Natural killer cell (primary cell): ENCODE data around the gene ARMH1. TPM values are rescaled to one million over a fixed set of nuclear protein-coding genes. Genes with fewer than 3 reads are reported as not detected.

ENCODE experiments used
- ATAC-seq, 3 donors: fragments of 150-1000 bp in 2 of 3; fragments of 200-7000 bp in 1 of 3; cut with Tn5 transposase; 1 replicate in 1 of 3; 2 replicates in 2 of 3; pipeline ENCODE4 v1.10.0; 2021; ENCODE audit warnings: mild to moderate bottlenecking in 2 of 3, moderate library complexity in 2 of 3
- DNase-seq, 2 donors: peaks; one replicate each; pipeline versions ENCODE4 v3.0.0 to v3.0.0-alpha.2; 2013 to 2021; ENCODE audit warnings: mixed read lengths in 1 of 2
- H3K27ac ChIP-seq: one replicate; pipeline ENCODE4 v1.5.1; 2013; ENCODE audit warnings: mild to moderate bottlenecking, low read length
- H3K27me3 ChIP-seq: one replicate; pipeline ENCODE4 v1.6.1; 2013; ENCODE audit warnings: low read length; ENCODE audit not compliant: control insufficient read depth, insufficient read depth
- H3K36me3 ChIP-seq: one replicate; pipeline ENCODE4 v1.6.1; 2013; ENCODE audit warnings: low read length; ENCODE audit not compliant: control insufficient read depth, insufficient read depth
- H3K4me1 ChIP-seq: one replicate; pipeline ENCODE4 v1.6.1; 2013; ENCODE audit warnings: low read length; ENCODE audit not compliant: control insufficient read depth, insufficient read depth
- H3K4me3 ChIP-seq: one replicate; pipeline ENCODE4 v1.5.1; 2013; ENCODE audit warnings: low read length
- H3K9me3 ChIP-seq: one replicate; pipeline ENCODE4 v1.6.1; 2013; ENCODE audit warnings: low read length; ENCODE audit not compliant: control insufficient read depth, insufficient read depth
- H3K27ac Mint-ChIP-seq, 2 donors: one replicate each; pipeline ENCODE4 v1.8.0; 2022; ENCODE audit warnings: mild to moderate bottlenecking in 2 of 2, mixed read lengths in 2 of 2, moderate library complexity in 1 of 2
- H3K27me3 Mint-ChIP-seq, 2 donors: one replicate each; pipeline ENCODE4 v1.8.0; 2022; ENCODE audit warnings: low read depth in 2 of 2, mixed read lengths in 2 of 2
- H3K36me3 Mint-ChIP-seq: one replicate; pipeline ENCODE4 v1.8.0; 2022; ENCODE audit warnings: mixed read lengths
- H3K4me1 Mint-ChIP-seq, 2 donors: one replicate each; pipeline ENCODE4 v1.8.0; 2022; ENCODE audit warnings: mixed read lengths in 2 of 2
- H3K4me3 Mint-ChIP-seq: one replicate; pipeline ENCODE4 v1.8.0; 2022; ENCODE audit warnings: mild to moderate bottlenecking, moderate library complexity, mixed read lengths
- H3K9me3 Mint-ChIP-seq, 2 donors: one replicate each; pipeline ENCODE4 v1.8.0; 2022; ENCODE audit warnings: mixed read lengths in 2 of 2
- CTCF ChIP-seq: fragments of 200-600 bp; IDR thresholded peaks from one replicate; pipeline ENCODE4 v1.8.0; 2022; ENCODE audit warnings: antibody characterized with exemption
- WGBS: methylation state at CpG from one replicate; pipeline ENCODE4 v1.1.7; 2013; ENCODE audit warnings: missing lambda C conversion rate; ENCODE audit not compliant: insufficient coverage; 5-methylcytosine and 5-hydroxymethylcytosine counted together
- intact Hi-C: fragments of 100-400 bp; cut with micrococcal nuclease; formaldehyde crosslinking; loops from one replicate; pipeline ENCODE4 v1.14.2; 2022
- total RNA-seq, 4 donors: library from RNA; stranded (reverse); fragments of 120-200 nt in 1 of 4; gene quantifications; one replicate each; pipeline versions ENCODE4 v1.2.3 to v1.2.4, GENCODE V29; 2013 to 2022

Gene ARMH1
- total RNA-seq, 3 donors from 2014 or later (not counting 1 experiment from before 2014, with no cell fraction given) = 1.5 to 25.5 (median 5.0) TPM

GRCh38 chr1:44700573-44700972 is 26.1 kb downstream of the ARMH1 start:
- Histone ChIP-seq H3K4me3 (no peak overlapping the region), H3K4me1 (peaks cover 24% of the 10 kb centered on the region), H3K27ac (no peak overlapping the region), H3K27me3 (no peaks in the 10 kb centered on the region), H3K36me3 (no peaks in the 10 kb centered on the region), H3K9me3 (no peaks in the 10 kb centered on the region)
- no peaks in the 10 kb centered on the region for H3K36me3 Mint-ChIP-seq
- H3K27ac Mint-ChIP-seq = no peak overlapping the region
- ATAC-seq = no peak
- WGBS = 77% methylated on average over 1 of the region's 1 CpG
- no peak overlapping the region for H3K4me3 Mint-ChIP-seq
- peaks cover 24 to 26% of the 10 kb centered on the region in 2 donors for H3K4me1 Mint-ChIP-seq
- no peaks in the 10 kb centered on the region for H3K9me3 Mint-ChIP-seq
- intact Hi-C loops = no loop called here
- no peak for DNase-seq
- H3K27me3 Mint-ChIP-seq = no peaks in the 10 kb centered on the region
- no peak for TF ChIP-seq CTCF

GRCh38 chr1:44701141-44701573 is 26.6 kb downstream of the ARMH1 start:
- H3K27me3 Mint-ChIP-seq = no peaks in the 10 kb centered on the region
- peaks cover 18 to 20% of the 10 kb centered on the region in 2 donors for H3K4me1 Mint-ChIP-seq
- no peaks in the 10 kb centered on the region for H3K36me3 ChIP-seq
- H3K4me1 ChIP-seq = peaks cover 18% of the 10 kb centered on the region
- intact Hi-C loops = no loop called here
- no peaks in the 10 kb centered on the region for H3K9me3 Mint-ChIP-seq
- H3K9me3 ChIP-seq = no peaks in the 10 kb centered on the region
- H3K4me3 ChIP-seq = no peak overlapping the region
- no peak overlapping the region for H3K27ac Mint-ChIP-seq
- no peak for DNase-seq
- H3K27me3 ChIP-seq = no peaks in the 10 kb centered on the region
- no peak for ATAC-seq
- no peak overlapping the region for H3K4me3 Mint-ChIP-seq
- H3K36me3 Mint-ChIP-seq = no peaks in the 10 kb centered on the region
- WGBS = 87% methylated on average over 7 of the region's 7 CpGs
- H3K27ac ChIP-seq = no peak overlapping the region
- no peak for TF ChIP-seq CTCF

- Mint-ChIP-seq H3K27ac (no peak overlapping the region), H3K36me3 (no peaks in the 10 kb centered on the region), H3K9me3 (no peaks in the 10 kb centered on the region), H3K27me3 (peaks cover 0 to 8% of the 10 kb centered on the region in 2 donors), H3K4me1 (peaks cover 7 to 8% of the 10 kb centered on the region in 2 donors), H3K4me3 (no peak overlapping the region)
- DNase-seq (no peak), ATAC-seq (no peak)
- intact Hi-C loops = no loop called here
- H3K36me3 ChIP-seq = no peaks in the 10 kb centered on the region
- no peaks in the 10 kb centered on the region for H3K9me3 ChIP-seq
- H3K27ac ChIP-seq = no peak overlapping the region
- H3K4me3 ChIP-seq = no peak overlapping the region
- H3K4me1 ChIP-seq = peaks cover 7% of the 10 kb centered on the region
- no peaks in the 10 kb centered on the region for H3K27me3 ChIP-seq
- 84% methylated on average over 3 of the region's 6 CpGs for whole genome bisulfite sequencing
- no peak for TF ChIP-seq CTCF
Observed at GRCh38 chr1:44705470-44705869, 31.0 kb downstream of the ARMH1 start.

- Histone ChIP-seq H3K4me3 (no peak overlapping the region), H3K36me3 (no peaks in the 10 kb centered on the region), H3K27ac (no peak overlapping the region), H3K27me3 (no peaks in the 10 kb centered on the region), H3K4me1 (peaks cover 7% of the 10 kb centered on the region), H3K9me3 (no peaks in the 10 kb centered on the region)
- no peak for DNase-seq
- Mint-ChIP-seq H3K36me3 (no peaks in the 10 kb centered on the region), H3K9me3 (no peaks in the 10 kb centered on the region), H3K27ac (no peak overlapping the region), H3K4me3 (no peak overlapping the region), H3K27me3 (peaks cover 0 to 12% of the 10 kb centered on the region in 2 donors), H3K4me1 (peaks cover 7 to 8% of the 10 kb centered on the region in 2 donors)
- no peak for TF ChIP-seq CTCF
- no peak for ATAC-seq
- intact Hi-C loops = no loop called here
- WGBS = 92% methylated on average over 2 of the region's 2 CpGs
Observed at GRCh38 chr1:44705938-44706337, 31.4 kb downstream of the ARMH1 start.
